H9 (cell line): ENCODE results near the gene THEMIS. TPM values are rescaled to one million over a fixed set of nuclear protein-coding genes. Genes with fewer than 3 reads are reported as not detected.

Experiments
- DNase-seq: peaks from one replicate; pipeline ENCODE4 v3.0.0-alpha.2; 2017
- H2AFZ ChIP-seq: one replicate; pipeline ENCODE4 v1.6.1; 2013; ENCODE audit warnings: mild to moderate bottlenecking, low read length, control low read depth, moderate library complexity
- H2AK5ac ChIP-seq: 2 replicates; pipeline ENCODE4 v1.6.1; 2013; ENCODE audit warnings: low read length, control low read depth, mixed read lengths; ENCODE audit not compliant: insufficient read length
- H2BK120ac ChIP-seq: one replicate; pipeline ENCODE4 v1.6.1; 2013; ENCODE audit warnings: low read depth, mild to moderate bottlenecking, low read length, control low read depth, inconsistent platforms; ENCODE audit not compliant: poor library complexity, severe bottlenecking
- H2BK12ac ChIP-seq: 2 replicates; pipeline ENCODE4 v1.6.1; 2013; ENCODE audit warnings: low read length, control low read depth, mixed read lengths, low read depth; ENCODE audit not compliant: insufficient read length
- H2BK15ac ChIP-seq: 2 replicates; pipeline ENCODE4 v1.6.1; 2013; ENCODE audit warnings: low read depth, low read length, control low read depth
- H2BK20ac ChIP-seq: one replicate; pipeline ENCODE4 v1.6.1; 2013; ENCODE audit warnings: low read depth, mild to moderate bottlenecking, low read length, control low read depth, inconsistent platforms; ENCODE audit not compliant: poor library complexity, severe bottlenecking
- H2BK5ac ChIP-seq: 2 replicates; pipeline ENCODE4 v1.6.1; 2013; ENCODE audit warnings: low read length, control low read depth, mixed read lengths; ENCODE audit not compliant: insufficient read length
- H3K14ac ChIP-seq: 2 replicates; pipeline ENCODE4 v1.6.1; 2013; ENCODE audit warnings: low read length, control low read depth; ENCODE audit not compliant: insufficient read depth
- H3K18ac ChIP-seq: 2 replicates; pipeline ENCODE4 v1.6.1; 2013; ENCODE audit warnings: low read depth, mild to moderate bottlenecking, mixed read lengths, low read length, control low read depth; ENCODE audit not compliant: insufficient read length
- H3K23ac ChIP-seq: 2 replicates; pipeline ENCODE4 v1.6.1; 2013; ENCODE audit warnings: low read length, control low read depth, mixed read lengths, low read depth; ENCODE audit not compliant: insufficient read length
- H3K23me2 ChIP-seq: 2 replicates; pipeline ENCODE4 v1.6.1; 2013; ENCODE audit warnings: low read depth, mild to moderate bottlenecking, mixed read lengths, low read length, control low read depth; ENCODE audit not compliant: insufficient read length, poor library complexity, severe bottlenecking
- H3K27ac ChIP-seq: 2 replicates; pipeline ENCODE4 v1.5.1; 2013; ENCODE audit warnings: low read length, control low read depth, mixed read lengths, low read depth; ENCODE audit not compliant: insufficient read length
- H3K27me3 ChIP-seq: 2 replicates; pipeline ENCODE4 v1.6.1; 2013; ENCODE audit warnings: low read length, control low read depth, inconsistent platforms; ENCODE audit not compliant: insufficient read depth
- H3K4ac ChIP-seq: 2 replicates; pipeline ENCODE4 v1.6.1; 2013; ENCODE audit warnings: low read depth, mild to moderate bottlenecking, control low read depth, inconsistent platforms, low read length, moderate library complexity
- H3K4me1 ChIP-seq: 2 replicates; pipeline ENCODE4 v1.6.1; 2013; ENCODE audit warnings: low read length, control low read depth, inconsistent platforms; ENCODE audit not compliant: insufficient read depth
- H3K4me2 ChIP-seq: 2 replicates; pipeline ENCODE4 v1.6.1; 2013; ENCODE audit warnings: low read length, control low read depth, mixed read lengths; ENCODE audit not compliant: insufficient read length, insufficient read depth
- H3K56ac ChIP-seq: 2 replicates; pipeline ENCODE4 v1.6.1; 2013; ENCODE audit warnings: low read depth, mild to moderate bottlenecking, mixed read lengths, low read length, control low read depth; ENCODE audit not compliant: insufficient read length
- H3K79me1 ChIP-seq: 2 replicates; pipeline ENCODE4 v1.6.1; 2013; ENCODE audit warnings: low read depth, mild to moderate bottlenecking, moderate library complexity, low read length, control low read depth, inconsistent platforms; ENCODE audit not compliant: insufficient read depth, poor library complexity, severe bottlenecking
- H3K79me2 ChIP-seq: 2 replicates; pipeline ENCODE4 v1.6.1; 2013; ENCODE audit warnings: low read length, control low read depth, inconsistent platforms; ENCODE audit not compliant: insufficient read depth
- H3K9ac ChIP-seq: 2 replicates; pipeline ENCODE4 v1.6.1; 2013; ENCODE audit warnings: low read length, control low read depth, mixed read lengths; ENCODE audit not compliant: insufficient read length; ENCODE audit errors: extremely low read depth
- H3K9me3 ChIP-seq: one replicate; pipeline ENCODE4 v1.6.1; 2013; ENCODE audit warnings: low read depth, low read length, inconsistent platforms; ENCODE audit not compliant: control insufficient read depth
- H3T11ph ChIP-seq: one replicate; pipeline ENCODE4 v1.6.1; 2013; ENCODE audit warnings: mild to moderate bottlenecking, low read length, control low read depth, inconsistent platforms
- H4K20me1 ChIP-seq: one replicate; pipeline ENCODE4 v1.6.1; 2013; ENCODE audit not compliant: control insufficient read depth, insufficient read length, insufficient read depth
- H4K5ac ChIP-seq: 2 replicates; pipeline ENCODE4 v1.6.1; 2013; ENCODE audit warnings: low read depth, mild to moderate bottlenecking, mixed read lengths, low read length, control low read depth; ENCODE audit not compliant: insufficient read length
- H4K8ac ChIP-seq: replicated peaks from 2 replicates; pipeline ENCODE4 v1.6.1; 2013; ENCODE audit warnings: low read length, control low read depth, mixed read lengths, low read depth; ENCODE audit not compliant: insufficient read length
- H4K91ac ChIP-seq: 2 replicates; pipeline ENCODE4 v1.6.1; 2013; ENCODE audit warnings: low read depth, mild to moderate bottlenecking, moderate library complexity, mixed read lengths, low read length, control low read depth; ENCODE audit not compliant: insufficient read length
- H3K27ac Mint-ChIP-seq, 3 experiments: 2 replicates in 2 of 3; 3 replicates in 1 of 3; pipeline ENCODE4 v1.8.0; 2020 to 2021; ENCODE audit warnings: mixed read lengths in 3 of 3, mild to moderate bottlenecking in 1 of 3, moderate library complexity in 1 of 3
- H3K27me3 Mint-ChIP-seq: 2 replicates; pipeline ENCODE4 v1.8.0; 2021; ENCODE audit warnings: low read depth, mild to moderate bottlenecking, moderate library complexity, mixed read lengths
- H3K36me3 Mint-ChIP-seq, 3 experiments: 2 replicates in 2 of 3; 3 replicates in 1 of 3; pipeline ENCODE4 v1.8.0; 2020 to 2021; ENCODE audit warnings: low read depth in 3 of 3, mixed read lengths in 3 of 3; ENCODE audit not compliant: insufficient read depth in 1 of 3
- H3K4me1 Mint-ChIP-seq, 2 experiments: 2 replicates each; pipeline ENCODE4 v1.8.0; 2020; ENCODE audit warnings: mixed read lengths in 2 of 2
- H3K4me3 Mint-ChIP-seq, 2 experiments: 2 replicates in 1 of 2; 3 replicates in 1 of 2; pipeline ENCODE4 v1.8.0; 2020 to 2021; ENCODE audit warnings: mild to moderate bottlenecking in 2 of 2, mixed read lengths in 2 of 2, moderate library complexity in 1 of 2
- H3K9me3 Mint-ChIP-seq, 2 experiments: 2 replicates in 1 of 2; 3 replicates in 1 of 2; pipeline ENCODE4 v1.8.0; 2020; ENCODE audit warnings: mild to moderate bottlenecking in 2 of 2, mixed read lengths in 2 of 2, moderate library complexity in 1 of 2
- WGBS: extraction: QIAGEN DNeasy Blood & Tissue Kit; methylation state at CpG from one replicate; pipeline ENCODE4 v1.1.7; 2013; ENCODE audit warnings: missing lambda C conversion rate, low lambda C conversion rate, mixed read lengths; ENCODE audit not compliant: insufficient read length; ENCODE audit errors: extremely low coverage; 5-methylcytosine and 5-hydroxymethylcytosine counted together
- total RNA-seq: library from RNA; stranded (reverse); gene quantifications from 2 replicates; pipeline ENCODE4 v1.2.1, GENCODE V29; 2021
- TF ChIP-seq, protein P1 (sequence below): fragments of 200-600 bp; sonication (generic); conservative IDR thresholded peaks from 3 replicates; pipeline ENCODE4 v1.8.0; 2021; ENCODE audit warnings: antibody characterized with exemption, mild to moderate bottlenecking

THEMIS gene
- total RNA-seq, 1 experiment from 2014 or later: not detected

DNA sequence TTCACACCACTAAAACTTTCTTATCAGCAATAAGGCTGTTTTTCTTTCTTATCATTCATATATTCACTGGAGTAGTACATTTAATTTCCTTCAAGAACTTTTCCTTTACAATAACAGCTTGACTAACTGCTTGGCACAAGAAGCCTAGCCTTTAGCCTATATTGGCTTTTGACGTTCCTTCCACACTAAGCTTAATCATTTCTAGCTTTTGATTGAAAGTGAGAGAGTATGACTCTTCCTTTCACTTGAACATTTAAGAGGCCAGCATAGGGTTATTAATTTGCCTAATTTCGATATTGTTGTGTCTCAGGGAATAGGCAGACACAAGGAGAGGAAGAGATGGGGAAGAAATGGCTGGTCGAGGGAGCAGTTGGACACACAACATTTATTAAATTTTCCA lies 23.6 kb downstream of the THEMIS start:
- H2AK5ac ChIP-seq: no peak overlapping the region
- no peak overlapping the region for H2AFZ ChIP-seq

More for the DNA sequence above, 23.6 kb downstream of the THEMIS start:
- no peak overlapping the region for H3K4me3 Mint-ChIP-seq
- Histone ChIP-seq H3K56ac (no peak overlapping the region), H2BK20ac (no peak overlapping the region), H2BK120ac (no peak overlapping the region), H3K4me2 (no peak overlapping the region), H3T11ph (no peak overlapping the region), H3K79me2 (no peaks in the 10 kb centered on the region), H3K79me1 (no peaks in the 10 kb centered on the region), H3K14ac (no peak overlapping the region), H2BK5ac (no peak overlapping the region), H3K9ac (no peak overlapping the region), H3K4me1 (no peaks in the 10 kb centered on the region), H4K8ac (no peak overlapping the region), H4K5ac (no peak overlapping the region), H3K9me3 (no peaks in the 10 kb centered on the region), H2BK15ac (no peak overlapping the region), H3K23me2 (no peaks in the 10 kb centered on the region), H4K91ac (no peak overlapping the region), H4K20me1 (no peaks in the 10 kb centered on the region), H3K23ac (no peak overlapping the region), H3K4ac (no peak overlapping the region), H3K18ac (no peak overlapping the region), H3K27ac (no peak overlapping the region), H2BK12ac (no peak overlapping the region), H3K27me3 (no peaks in the 10 kb centered on the region)
- no peaks in the 10 kb centered on the region for H3K27me3 Mint-ChIP-seq
- DNase-seq: no peak
- TF ChIP-seq, protein P1, sequence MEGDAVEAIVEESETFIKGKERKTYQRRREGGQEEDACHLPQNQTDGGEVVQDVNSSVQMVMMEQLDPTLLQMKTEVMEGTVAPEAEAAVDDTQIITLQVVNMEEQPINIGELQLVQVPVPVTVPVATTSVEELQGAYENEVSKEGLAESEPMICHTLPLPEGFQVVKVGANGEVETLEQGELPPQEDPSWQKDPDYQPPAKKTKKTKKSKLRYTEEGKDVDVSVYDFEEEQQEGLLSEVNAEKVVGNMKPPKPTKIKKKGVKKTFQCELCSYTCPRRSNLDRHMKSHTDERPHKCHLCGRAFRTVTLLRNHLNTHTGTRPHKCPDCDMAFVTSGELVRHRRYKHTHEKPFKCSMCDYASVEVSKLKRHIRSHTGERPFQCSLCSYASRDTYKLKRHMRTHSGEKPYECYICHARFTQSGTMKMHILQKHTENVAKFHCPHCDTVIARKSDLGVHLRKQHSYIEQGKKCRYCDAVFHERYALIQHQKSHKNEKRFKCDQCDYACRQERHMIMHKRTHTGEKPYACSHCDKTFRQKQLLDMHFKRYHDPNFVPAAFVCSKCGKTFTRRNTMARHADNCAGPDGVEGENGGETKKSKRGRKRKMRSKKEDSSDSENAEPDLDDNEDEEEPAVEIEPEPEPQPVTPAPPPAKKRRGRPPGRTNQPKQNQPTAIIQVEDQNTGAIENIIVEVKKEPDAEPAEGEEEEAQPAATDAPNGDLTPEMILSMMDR: no peak
- H3K36me3 Mint-ChIP-seq: peaks cover 0 to 10% (median 0%) of the 10 kb centered on the region in 3 experiments; a peak in 1 of 7 replicates
- no peaks in the 10 kb centered on the region for H3K9me3 Mint-ChIP-seq
- peaks cover 4 to 11% of the 10 kb centered on the region in 2 experiments; a peak in 3 of 4 replicates for H3K4me1 Mint-ChIP-seq
- no peak overlapping the region for H3K27ac Mint-ChIP-seq
- no CpG with 5 or more reads among the region's 3 CpGs for WGBS
